Liver (tissue), 9 donors: ENCODE measurements around the gene ANKRD44. TPM values are rescaled to one million over a fixed set of nuclear protein-coding genes. Genes with fewer than 3 reads are reported as not detected.

Experiments
- DNase-seq: peaks from one replicate; pipeline ENCODE4 v3.0.0-alpha.2; 2017; ENCODE audit warnings: low spot score
- H3K27ac ChIP-seq, 2 donors: one replicate each; pipeline ENCODE4 v1.7.0; 2013; ENCODE audit warnings: inconsistent platforms in 2 of 2, low read length in 2 of 2, control low read depth in 1 of 2, low read depth in 1 of 2, mild to moderate bottlenecking in 1 of 2
- H3K27me3 ChIP-seq, 4 donors: one replicate each; pipeline versions ENCODE4 v1.6.1 to v1.7.0; 2013; ENCODE audit warnings: low read length in 3 of 4, inconsistent platforms in 1 of 4, mild to moderate bottlenecking in 1 of 4, moderate library complexity in 1 of 4; ENCODE audit not compliant: control insufficient read depth in 4 of 4, insufficient read depth in 4 of 4
- H3K36me3 ChIP-seq, 4 donors: one replicate each; pipeline versions ENCODE4 v1.6.1 to v1.7.0; 2013; ENCODE audit warnings: low read length in 3 of 4, mild to moderate bottlenecking in 3 of 4, low read depth in 1 of 4, moderate library complexity in 1 of 4; ENCODE audit not compliant: control insufficient read depth in 4 of 4, insufficient read depth in 3 of 4
- H3K4me1 ChIP-seq, 4 donors: one replicate each; pipeline versions ENCODE4 v1.6.1 to v1.7.0; 2013; ENCODE audit warnings: low read length in 3 of 4, mild to moderate bottlenecking in 3 of 4, moderate library complexity in 1 of 4; ENCODE audit not compliant: control insufficient read depth in 4 of 4, insufficient read depth in 4 of 4
- H3K4me3 ChIP-seq, 3 donors: one replicate each; pipeline versions ENCODE4 v1.6.1 to v1.7.0; 2013; ENCODE audit warnings: low read length in 3 of 3, control low read depth in 1 of 3, low read depth in 1 of 3, mild to moderate bottlenecking in 1 of 3
- H3K9ac ChIP-seq, 2 donors: one replicate each; pipeline ENCODE4 v1.7.0; 2013; ENCODE audit warnings: low read length in 2 of 2, mild to moderate bottlenecking in 2 of 2, moderate library complexity in 2 of 2, control low read depth in 1 of 2, low read depth in 1 of 2
- H3K9me3 ChIP-seq, 4 donors: one replicate each; pipeline versions ENCODE4 v1.6.1 to v1.7.0; 2013; ENCODE audit warnings: low read length in 3 of 4; ENCODE audit not compliant: control insufficient read depth in 4 of 4
- CTCF ChIP-seq: fragments of 150-350 bp; IDR thresholded peaks from 2 replicates; pipeline ENCODE4 v1.5.1; 2017; ENCODE audit warnings: improper control_type of control experiment, low read depth, low read length; ENCODE audit not compliant: missing input control
- EGR1 ChIP-seq, 2 donors: IDR thresholded peaks; 2 replicates each; pipeline ENCODE4 v1.6.1; 2016 to 2018; ENCODE audit warnings: antibody characterized with exemption in 2 of 2, low read depth in 2 of 2
- FOXA1 ChIP-seq: IDR thresholded peaks from 2 replicates; pipeline ENCODE4 v1.6.1; 2016; ENCODE audit warnings: antibody characterized with exemption
- FOXA2 ChIP-seq: IDR thresholded peaks from 2 replicates; pipeline ENCODE4 v1.6.1; 2016; ENCODE audit warnings: antibody characterized with exemption
- HNF4A ChIP-seq, 2 donors: conservative IDR thresholded peaks; 2 replicates each; pipeline ENCODE4 v1.6.1; 2016; ENCODE audit warnings: antibody characterized with exemption in 2 of 2, mild to moderate bottlenecking in 2 of 2
- HNF4G ChIP-seq: IDR thresholded peaks from 2 replicates; pipeline ENCODE4 v1.6.1; 2016; ENCODE audit warnings: antibody characterized with exemption
- JUND ChIP-seq, 2 donors: IDR thresholded peaks; 2 replicates each; pipeline ENCODE4 v1.6.1; 2016; ENCODE audit warnings: antibody characterized with exemption in 2 of 2
- MAX ChIP-seq: IDR thresholded peaks from 2 replicates; pipeline ENCODE4 v1.6.1; 2016; ENCODE audit warnings: antibody characterized with exemption
- NR2F2 ChIP-seq: IDR thresholded peaks from 2 replicates; pipeline ENCODE4 v1.6.1; 2016; ENCODE audit warnings: antibody characterized with exemption
- RAD21 ChIP-seq, 2 donors: IDR thresholded peaks; 2 replicates each; pipeline ENCODE4 v1.6.1; 2016; ENCODE audit warnings: antibody characterized with exemption in 2 of 2, mild to moderate bottlenecking in 2 of 2
- RXRA ChIP-seq, 2 donors: IDR thresholded peaks; 2 replicates each; pipeline ENCODE4 v1.6.1; 2017 to 2018; ENCODE audit warnings: antibody characterized with exemption in 2 of 2, mild to moderate bottlenecking in 1 of 2
- SP1 ChIP-seq: IDR thresholded peaks from 2 replicates; pipeline ENCODE4 v1.6.1; 2018; ENCODE audit warnings: antibody characterized with exemption, mild to moderate bottlenecking
- TAF1 ChIP-seq: conservative IDR thresholded peaks from 2 replicates; pipeline ENCODE4 v1.6.1; 2016; ENCODE audit warnings: antibody characterized with exemption, mild to moderate bottlenecking
- YY1 ChIP-seq: IDR thresholded peaks from 2 replicates; pipeline ENCODE4 v1.6.1; 2016; ENCODE audit warnings: antibody characterized with exemption, mild to moderate bottlenecking
- ZBTB33 ChIP-seq: IDR thresholded peaks from 2 replicates; pipeline ENCODE4 v1.6.1; 2016; ENCODE audit warnings: antibody characterized with exemption
- WGBS: extraction: QIAGEN DNeasy Blood & Tissue Kit; methylation state at CpG from one replicate; pipeline ENCODE4 v1.1.7; 2013; 5-methylcytosine and 5-hydroxymethylcytosine counted together
- polyA plus RNA-seq, 2 donors: library from polyadenylated mRNA; stranded (reverse) in 1 of 2; unstranded in 1 of 2; fragments of 200-250 nt in 1 of 2; fragments of >200 nt in 1 of 2; fragmentation: Nextera tagmentation in 1 of 2; extraction: Ambion mirVana in 1 of 2; gene quantifications; one replicate each; pipeline versions ENCODE4 v1.2.1 to v1.2.3, GENCODE V29; 2013 to 2015
- total RNA-seq, 2 donors: library from RNA; depleted of rRNA; stranded (reverse); fragments of >200 nt; gene quantifications; one replicate each; pipeline ENCODE4 v1.2.3, GENCODE V29; 2014
- TF ChIP-seq, protein P1 (sequence below): IDR thresholded peaks from 2 replicates; pipeline ENCODE4 v1.6.1; 2016; ENCODE audit warnings: antibody characterized with exemption, mild to moderate bottlenecking
- TF ChIP-seq, protein P2 (sequence below): IDR thresholded peaks from 2 replicates; pipeline ENCODE4 v1.6.1; 2016; ENCODE audit warnings: antibody characterized with exemption
- donor health status: healthy.
- donor health status: healthy.
- donor health status: healthy.
- donor health status: healthy.
- donor health status: healthy.

ANKRD44 gene
- total and polyA plus RNA-seq, 4 donors: 3.8 to 18.2 (median 6.8) TPM

DNA sequence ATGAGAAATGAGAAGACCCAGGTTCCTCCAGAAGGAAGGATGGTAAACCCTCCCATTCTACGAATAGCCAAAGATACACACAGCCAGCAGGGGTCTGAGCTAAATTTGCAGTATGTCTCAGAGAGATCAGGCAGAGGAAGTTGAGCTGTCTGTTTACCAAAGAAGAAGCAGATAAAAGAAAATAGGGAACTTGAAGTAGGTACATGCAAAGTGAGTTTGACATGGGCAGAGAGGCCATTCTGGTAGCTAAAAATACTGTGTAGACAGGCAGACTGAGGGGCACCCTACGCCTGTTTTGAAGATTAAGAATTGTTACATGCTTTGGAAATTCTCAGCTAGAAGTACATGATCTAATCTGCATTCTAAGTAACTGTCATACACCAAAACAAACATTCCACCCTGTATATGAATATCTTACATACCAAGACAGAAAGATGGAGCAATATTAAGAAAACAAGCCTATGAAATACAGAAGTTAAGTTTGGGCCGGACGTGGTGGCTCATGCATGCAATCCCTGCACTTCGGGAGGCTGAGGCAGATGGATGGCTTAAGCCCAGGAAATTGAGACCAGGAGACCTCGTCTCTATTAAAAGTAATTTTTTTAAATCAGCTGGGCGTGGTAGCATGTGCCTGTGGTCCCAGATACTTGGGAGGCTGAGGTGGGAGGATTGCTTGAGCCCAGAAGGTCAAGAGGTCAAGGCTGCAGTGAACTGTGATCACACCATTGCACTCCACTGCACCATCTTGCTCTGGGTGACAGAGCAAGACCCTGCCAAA lies 157.9 kb downstream of the ANKRD44 start:
- 74% methylated on average over 7 of the region's 7 CpGs for WGBS
- Histone ChIP-seq H3K4me3 (no peak overlapping the region), H3K27me3 (no peaks in the 10 kb centered on the region), H3K9ac (no peak overlapping the region), H3K4me1 (no peaks in the 10 kb centered on the region), H3K27ac (peak overlapping the region; percentile 8 to 14), H3K9me3 (no peaks in the 10 kb centered on the region), H3K36me3 (no peaks in the 10 kb centered on the region)
- TF ChIP-seq NR2F2: no peak
- TF ChIP-seq, protein P1, sequence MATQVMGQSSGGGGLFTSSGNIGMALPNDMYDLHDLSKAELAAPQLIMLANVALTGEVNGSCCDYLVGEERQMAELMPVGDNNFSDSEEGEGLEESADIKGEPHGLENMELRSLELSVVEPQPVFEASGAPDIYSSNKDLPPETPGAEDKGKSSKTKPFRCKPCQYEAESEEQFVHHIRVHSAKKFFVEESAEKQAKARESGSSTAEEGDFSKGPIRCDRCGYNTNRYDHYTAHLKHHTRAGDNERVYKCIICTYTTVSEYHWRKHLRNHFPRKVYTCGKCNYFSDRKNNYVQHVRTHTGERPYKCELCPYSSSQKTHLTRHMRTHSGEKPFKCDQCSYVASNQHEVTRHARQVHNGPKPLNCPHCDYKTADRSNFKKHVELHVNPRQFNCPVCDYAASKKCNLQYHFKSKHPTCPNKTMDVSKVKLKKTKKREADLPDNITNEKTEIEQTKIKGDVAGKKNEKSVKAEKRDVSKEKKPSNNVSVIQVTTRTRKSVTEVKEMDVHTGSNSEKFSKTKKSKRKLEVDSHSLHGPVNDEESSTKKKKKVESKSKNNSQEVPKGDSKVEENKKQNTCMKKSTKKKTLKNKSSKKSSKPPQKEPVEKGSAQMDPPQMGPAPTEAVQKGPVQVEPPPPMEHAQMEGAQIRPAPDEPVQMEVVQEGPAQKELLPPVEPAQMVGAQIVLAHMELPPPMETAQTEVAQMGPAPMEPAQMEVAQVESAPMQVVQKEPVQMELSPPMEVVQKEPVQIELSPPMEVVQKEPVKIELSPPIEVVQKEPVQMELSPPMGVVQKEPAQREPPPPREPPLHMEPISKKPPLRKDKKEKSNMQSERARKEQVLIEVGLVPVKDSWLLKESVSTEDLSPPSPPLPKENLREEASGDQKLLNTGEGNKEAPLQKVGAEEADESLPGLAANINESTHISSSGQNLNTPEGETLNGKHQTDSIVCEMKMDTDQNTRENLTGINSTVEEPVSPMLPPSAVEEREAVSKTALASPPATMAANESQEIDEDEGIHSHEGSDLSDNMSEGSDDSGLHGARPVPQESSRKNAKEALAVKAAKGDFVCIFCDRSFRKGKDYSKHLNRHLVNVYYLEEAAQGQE: no peak
- no peak for TF ChIP-seq FOXA1
- TF ChIP-seq TAF1: no peak
- no peak for TF ChIP-seq SP1
- no peak for DNase-seq

DNA sequence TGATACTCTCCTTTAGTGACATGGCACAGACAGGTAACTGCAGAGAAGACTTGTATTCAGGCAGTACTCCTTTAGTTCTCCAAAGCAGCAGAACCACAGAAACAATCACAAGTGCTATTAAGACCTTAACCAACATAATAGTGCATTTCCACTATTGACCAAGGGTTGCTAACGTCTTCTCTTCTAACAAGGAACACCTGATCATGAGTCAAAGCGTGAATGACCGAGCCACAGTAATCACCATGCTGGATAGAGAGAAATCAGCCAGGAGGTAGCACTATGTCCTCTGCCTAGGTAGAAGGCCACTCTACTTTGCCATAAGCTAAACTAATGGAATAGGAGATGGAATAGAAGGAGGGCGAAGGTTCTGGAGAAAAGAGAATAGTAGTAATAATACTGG lies 161.0 kb downstream of the ANKRD44 start:
- no peak overlapping the region for H3K4me3 ChIP-seq
- no peaks in the 10 kb centered on the region for H3K9me3 ChIP-seq
- WGBS: 95% methylated on average over 4 of the region's 4 CpGs
- H3K27ac ChIP-seq: no peak overlapping the region
- no peaks in the 10 kb centered on the region for H3K36me3 ChIP-seq
- H3K4me1 ChIP-seq: no peaks in the 10 kb centered on the region
- H3K27me3 ChIP-seq: no peaks in the 10 kb centered on the region
- H3K9ac ChIP-seq: no peak overlapping the region
- DNase-seq: no peak
- TF ChIP-seq MAX (no peak), EGR1 (IDR thresholded peaks at IDR 0.05; ENCODE audit: low read depth in 2 of 2) (no peak), RXRA (IDR thresholded peaks at IDR 0.05) (no peak), SP1 (no peak), HNF4A (conservative IDR thresholded peaks at IDR 0.05) (no peak), FOXA1 (no peak), ZBTB33 (no peak), JUND (IDR thresholded peaks at IDR 0.05) (no peak), FOXA2 (no peak), HNF4G (no peak), NR2F2 (no peak), RAD21 (IDR thresholded peaks at IDR 0.05) (no peak), YY1 (no peak), CTCF (no peak)
- TF ChIP-seq, protein P1: no peak
- TF ChIP-seq, protein P2, sequence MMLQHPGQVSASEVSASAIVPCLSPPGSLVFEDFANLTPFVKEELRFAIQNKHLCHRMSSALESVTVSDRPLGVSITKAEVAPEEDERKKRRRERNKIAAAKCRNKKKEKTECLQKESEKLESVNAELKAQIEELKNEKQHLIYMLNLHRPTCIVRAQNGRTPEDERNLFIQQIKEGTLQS: no peak
